Heart left ventricle (tissue), 13 donors: ENCODE results near the gene PSMA6.

Experiments used
- POLR2A ChIP-seq, 2 donors: fragments of 450-650 bp; IDR thresholded peaks; one replicate each; pipeline ENCODE4 v1.6.1; 2017; ENCODE audit warnings: antibody characterized with exemption in 2 of 2, mild to moderate bottlenecking in 2 of 2, moderate library complexity in 2 of 2
- TF ChIP-seq, protein P1 (sequence below), 12 donors: fragments of 200-600 bp; sonication (generic) in 4 of 12; IDR thresholded peaks; one replicate each; pipeline versions ENCODE4 v1.5.0 to v1.8.0; 2018 to 2022; ENCODE audit warnings: antibody characterized with exemption in 12 of 12, mild to moderate bottlenecking in 5 of 12
- donor health status: ischemic (EF 13 %, LVEDD 7.1; RV severe dilation, severe dysfunction).
- donor health status: DM: no; HTN: yes; CAD: no.
- donor health status: DM: no; HTN: no; CAD: no.
- donor health status: ischemic (EF 25% LVEDD 6.9; RV normal size, moderate dysfunction).
- donor health status: ischemic (EF 25% LVEDD 5.7; RV mildly dilated, moderate dysfunction).
- donor health status: ischemic (EF 35%, LVEDD 5.7; RV mildly dilated, moderate dysfunction).
- donor health status: nonischemic (EF 11% LVEDD 7.7; RV severe dilation, severe dysfunction).
- donor health status: DM: yes; HTN: yes; CAD: no.
- donor health status: PGD.
- donor health status: ischemic (EF 29% LVEDD 5.4; RV normal size, mild dysfunction).
- donor health status: nonischemic (EF 23%, LVEDD 6.1; RV moderate dilation, normal function).

GRCh38 chr14:35362911-35363374 lies 70.8 kb downstream of the PSMA6 start:
- TF ChIP-seq, protein P1, sequence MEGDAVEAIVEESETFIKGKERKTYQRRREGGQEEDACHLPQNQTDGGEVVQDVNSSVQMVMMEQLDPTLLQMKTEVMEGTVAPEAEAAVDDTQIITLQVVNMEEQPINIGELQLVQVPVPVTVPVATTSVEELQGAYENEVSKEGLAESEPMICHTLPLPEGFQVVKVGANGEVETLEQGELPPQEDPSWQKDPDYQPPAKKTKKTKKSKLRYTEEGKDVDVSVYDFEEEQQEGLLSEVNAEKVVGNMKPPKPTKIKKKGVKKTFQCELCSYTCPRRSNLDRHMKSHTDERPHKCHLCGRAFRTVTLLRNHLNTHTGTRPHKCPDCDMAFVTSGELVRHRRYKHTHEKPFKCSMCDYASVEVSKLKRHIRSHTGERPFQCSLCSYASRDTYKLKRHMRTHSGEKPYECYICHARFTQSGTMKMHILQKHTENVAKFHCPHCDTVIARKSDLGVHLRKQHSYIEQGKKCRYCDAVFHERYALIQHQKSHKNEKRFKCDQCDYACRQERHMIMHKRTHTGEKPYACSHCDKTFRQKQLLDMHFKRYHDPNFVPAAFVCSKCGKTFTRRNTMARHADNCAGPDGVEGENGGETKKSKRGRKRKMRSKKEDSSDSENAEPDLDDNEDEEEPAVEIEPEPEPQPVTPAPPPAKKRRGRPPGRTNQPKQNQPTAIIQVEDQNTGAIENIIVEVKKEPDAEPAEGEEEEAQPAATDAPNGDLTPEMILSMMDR (IDR thresholded peaks at IDR 0.05), result no peak
- TF ChIP-seq POLR2A (IDR thresholded peaks at IDR 0.05), result no peak
